WI38 (cell line): ENCODE data around the gene PSMC6.

Source experiments
- H3K4me3 ChIP-seq: 2 replicates; pipeline ENCODE4 v1.5.1; 2011; ENCODE audit warnings: low read depth, mild to moderate bottlenecking, control low read depth, low read length
- CTCF ChIP-seq: IDR thresholded peaks from 2 replicates; pipeline ENCODE4 v1.5.1; 2012; ENCODE audit warnings: low read depth, mild to moderate bottlenecking, control low read depth, low read length

The PSMC6 gene

GRCh38 chr14:52706724-52707706 lies at the start of gene PSMC6:
Gene PSMC6, plus strand, starts transcription at chr14:52707200. Its CDS starts 20 bp downstream, at chr14:52707220.
- no peak for TF ChIP-seq CTCF
- peak within 1 kb of the TSS; percentile 96 for H3K4me3 ChIP-seq

- TF ChIP-seq CTCF: no peak
- H3K4me3 ChIP-seq: no peak overlapping the region
These were observed 46.7 kb upstream of the PSMC6 start for GRCh38 chr14:52660325-52660724.

GRCh38 chr14:52660832-52661231 lies 46.2 kb upstream of the PSMC6 start:
- TF ChIP-seq CTCF: no peak

GRCh38 chr14:52661314-52661713 lies 45.7 kb upstream of the PSMC6 start:
- TF ChIP-seq CTCF: no peak

More at GRCh38 chr14:52660832-52661231, 46.2 kb upstream of the PSMC6 start:
- H3K4me3 ChIP-seq: no peak overlapping the region

GRCh38 chr14:52663850-52664249 lies 43.1 kb upstream of the PSMC6 start:
- no peak for TF ChIP-seq CTCF
- no peak overlapping the region for H3K4me3 ChIP-seq

More at GRCh38 chr14:52661314-52661713, 45.7 kb upstream of the PSMC6 start:
- H3K4me3 ChIP-seq: no peak overlapping the region

- no peak for TF ChIP-seq CTCF
- H3K4me3 ChIP-seq: no peak overlapping the region
These were observed 28.4 kb upstream of the PSMC6 start for GRCh38 chr14:52678591-52678990.

GRCh38 chr14:52683985-52684520 lies 22.9 kb upstream of the PSMC6 start:
- TF ChIP-seq CTCF: no peak
- H3K4me3 ChIP-seq: no peak overlapping the region
